ENCODE data around the gene ZC4H2.

DNA sequence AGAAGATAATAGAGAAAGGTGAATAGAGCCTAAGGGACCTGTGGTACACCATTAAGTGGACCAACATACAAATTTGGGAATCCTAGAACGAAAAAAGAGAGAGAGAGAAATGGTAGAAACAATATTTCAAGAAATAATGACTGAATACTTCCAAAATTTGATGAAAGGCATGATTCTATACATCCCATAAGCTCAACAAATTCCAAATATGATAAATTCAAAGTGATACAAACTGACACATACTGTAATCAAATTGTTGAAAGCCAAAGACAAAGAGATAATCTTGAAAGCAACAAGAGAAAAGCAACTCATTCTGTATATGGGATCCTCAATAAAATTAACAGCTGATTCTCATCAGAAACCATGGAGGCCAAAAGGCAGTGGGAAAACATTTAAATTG lies 20.6 kb upstream of the ZC4H2 start:
- TF ChIP-seq CTCF (IDR thresholded peaks at IDR 0.05) (no peak), EP300 (IDR thresholded peaks at IDR 0.05) (no peak)
